HFF-Myc (cell line): ENCODE measurements around the gene SSX2IP.

ENCODE experiments used
- DNase-seq: peaks from one replicate; pipeline ENCODE4 v3.0.0-alpha.2; 2011; ENCODE audit warnings: low read depth; ENCODE audit errors: extremely low read depth
- H3K4me3 ChIP-seq: replicated peaks from 2 replicates; pipeline ENCODE4 v1.5.1; 2011; ENCODE audit warnings: low read depth, mild to moderate bottlenecking, control low read depth, low read length
- CTCF ChIP-seq: IDR thresholded peaks from 2 replicates; pipeline ENCODE4 v1.5.1; 2012; ENCODE audit warnings: mild to moderate bottlenecking, low read depth, low read length, control low read depth; ENCODE audit errors: missing control alignments

SSX2IP gene

GRCh38 chr1:84711121-84711520 lies 20.9 kb upstream of the SSX2IP start:
- H3K4me3 ChIP-seq: no peak overlapping the region
- TF ChIP-seq CTCF: no peak
- no peak for DNase-seq

GRCh38 chr1:84709131-84709530 lies 18.9 kb upstream of the SSX2IP start:
- no peak overlapping the region for H3K4me3 ChIP-seq

GRCh38 chr1:84708031-84708430 lies 17.8 kb upstream of the SSX2IP start:
- TF ChIP-seq CTCF: no peak
- H3K4me3 ChIP-seq: no peak overlapping the region
- DNase-seq: no peak

More at GRCh38 chr1:84709131-84709530, 18.9 kb upstream of the SSX2IP start:
- TF ChIP-seq CTCF: no peak
- DNase-seq: no peak

GRCh38 chr1:84705513-84705912 lies 15.3 kb upstream of the SSX2IP start:
- TF ChIP-seq CTCF: no peak
- no peak overlapping the region for H3K4me3 ChIP-seq
- no peak for DNase-seq

- TF ChIP-seq CTCF: no peak
- DNase-seq: no peak
- no peak overlapping the region for H3K4me3 ChIP-seq
Measured at GRCh38 chr1:84704872-84705417, 14.7 kb upstream of the SSX2IP start.

GRCh38 chr1:84703431-84703830 lies 13.2 kb upstream of the SSX2IP start:
- H3K4me3 ChIP-seq: no peak overlapping the region
- no peak for TF ChIP-seq CTCF
- DNase-seq: no peak

- no peak for DNase-seq
- no peak overlapping the region for H3K4me3 ChIP-seq
- TF ChIP-seq CTCF: no peak
Measured at GRCh38 chr1:84702143-84702542, 11.9 kb upstream of the SSX2IP start.
